Measurements from ENCODE around the gene SRMS. TPM values are rescaled to one million over a fixed set of nuclear protein-coding genes. Genes with fewer than 3 reads are reported as not detected.

SRMS gene
- total and polyA plus RNA-seq, 11 donors = not detected

- no peaks in the 10 kb centered on the region for H3K9me3 ChIP-seq
- H3K36me3 ChIP-seq = no peaks in the 10 kb centered on the region
- intact Hi-C loops (cut with DNase I) = loop anchor here in 3 of 10 donors (2.0 to 10.0 kb wide), 3 partner anchors 71 to 323 kb away; partner anchors contain the start of genes ABHD16B (in 1 of the 3) and TPD52L2 (in 1 of the 3)
- H3K4me1 ChIP-seq = peaks cover 0 to 23% (median 11%) of the 10 kb centered on the region in 12 donors
- H3K27me3 ChIP-seq = peaks cover 0 to 15% (median 0%) of the 10 kb centered on the region in 9 donors
- no peak overlapping the region for H3K4me3 ChIP-seq
- H3K27ac ChIP-seq = no peak overlapping the region
- no peak for ATAC-seq
- no peak for DNase-seq
- no peak for TF ChIP-seq POLR2A (IDR thresholded peaks at IDR 0.05)
- no peak for TF ChIP-seq CTCF (IDR thresholded peaks at IDR 0.05)
- WGBS, 4 donors = 93 to 95% (median 95%) methylated on average over 14 to 28 of the region's 28 CpGs
Measured at GRCh38 chr20:63541371-63541770, 6.2 kb downstream of the SRMS start.

- H3K4me3 ChIP-seq = no peak overlapping the region
- peaks cover 0 to 24% (median 11%) of the 10 kb centered on the region in 12 donors for H3K4me1 ChIP-seq
- H3K27ac ChIP-seq = no peak overlapping the region
- no peak for DNase-seq
- H3K27me3 ChIP-seq = peaks cover 0 to 18% (median 0%) of the 10 kb centered on the region in 9 donors
- WGBS, 4 donors = 57 to 66% (median 62%) methylated on average over 25 to 49 of the region's 49 CpGs
- TF ChIP-seq POLR2A (IDR thresholded peaks at IDR 0.05) = no peak
- TF ChIP-seq CTCF (IDR thresholded peaks at IDR 0.05) = no peak
- no peaks in the 10 kb centered on the region for H3K9me3 ChIP-seq
- no peaks in the 10 kb centered on the region for H3K36me3 ChIP-seq
- intact Hi-C loops (cut with DNase I) = loop anchor here in 3 of 10 donors (2.0 to 10.0 kb wide), 3 partner anchors 72 to 324 kb away; partner anchors contain the start of genes ABHD16B (in 1 of the 3) and TPD52L2 (in 1 of the 3)
- no peak for ATAC-seq
Measured at GRCh38 chr20:63540417-63541186, 6.9 kb downstream of the SRMS start.

- DNase-seq = no peak
- intact Hi-C loops (cut with DNase I) = loop anchor here in 9 of 10 donors (1.0 to 10.0 kb wide), 16 partner anchors 38 to 585 kb away; partner anchors contain the start of genes ABHD16B (in 4 of the 9), TPD52L2 (in 4 of the 9) and STMN3 (in 1 of the 9)
- H3K4me3 ChIP-seq = no peak overlapping the region
Measured at GRCh38 chr20:63539441-63540370, 7.8 kb downstream of the SRMS start.

More at GRCh38 chr20:63539441-63540370, 7.8 kb downstream of the SRMS start:
- peaks cover 0 to 25% (median under 1%) of the 10 kb centered on the region in 9 donors for H3K27me3 ChIP-seq
- 88 to 91% (median 91%) methylated on average over 22 to 29 of the region's 29 CpGs for WGBS, 4 donors
- no peak for ATAC-seq
- H3K27ac ChIP-seq = no peak overlapping the region
- peaks cover 0 to 27% (median 13%) of the 10 kb centered on the region in 12 donors for H3K4me1 ChIP-seq
- H3K9me3 ChIP-seq = no peaks in the 10 kb centered on the region
- no peaks in the 10 kb centered on the region for H3K36me3 ChIP-seq
- TF ChIP-seq POLR2A (IDR thresholded peaks at IDR 0.05) (no peak), CTCF (IDR thresholded peaks at IDR 0.05) (no peak)

Measured in heart left ventricle (tissue), 16 donors.